ENCODE measurements around the gene GPC3.

Gene GPC3

DNA sequence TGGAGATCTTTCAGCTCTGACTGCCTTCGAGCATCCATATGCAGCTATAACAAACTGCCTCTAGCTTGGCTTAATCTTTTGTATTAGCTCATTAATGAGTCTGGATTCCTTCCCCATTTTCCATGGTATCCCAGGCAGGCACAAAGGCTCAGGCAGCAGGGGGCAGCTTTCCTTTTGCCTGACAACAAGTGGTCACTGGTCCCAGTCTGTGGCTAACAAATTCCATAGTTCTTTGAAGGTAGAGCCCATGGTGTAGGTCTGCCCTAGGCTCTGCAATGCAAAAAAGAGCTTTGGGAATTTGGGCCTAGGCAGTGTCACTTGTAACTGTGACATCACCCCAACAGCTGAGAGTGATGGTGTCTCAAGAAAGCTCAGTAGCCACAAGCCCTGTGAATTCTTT is 335.7 kb downstream of the GPC3 start:
- no peak for TF ChIP-seq ZFX (IDR thresholded peaks at IDR 0.05)
- TF ChIP-seq, protein P1, sequence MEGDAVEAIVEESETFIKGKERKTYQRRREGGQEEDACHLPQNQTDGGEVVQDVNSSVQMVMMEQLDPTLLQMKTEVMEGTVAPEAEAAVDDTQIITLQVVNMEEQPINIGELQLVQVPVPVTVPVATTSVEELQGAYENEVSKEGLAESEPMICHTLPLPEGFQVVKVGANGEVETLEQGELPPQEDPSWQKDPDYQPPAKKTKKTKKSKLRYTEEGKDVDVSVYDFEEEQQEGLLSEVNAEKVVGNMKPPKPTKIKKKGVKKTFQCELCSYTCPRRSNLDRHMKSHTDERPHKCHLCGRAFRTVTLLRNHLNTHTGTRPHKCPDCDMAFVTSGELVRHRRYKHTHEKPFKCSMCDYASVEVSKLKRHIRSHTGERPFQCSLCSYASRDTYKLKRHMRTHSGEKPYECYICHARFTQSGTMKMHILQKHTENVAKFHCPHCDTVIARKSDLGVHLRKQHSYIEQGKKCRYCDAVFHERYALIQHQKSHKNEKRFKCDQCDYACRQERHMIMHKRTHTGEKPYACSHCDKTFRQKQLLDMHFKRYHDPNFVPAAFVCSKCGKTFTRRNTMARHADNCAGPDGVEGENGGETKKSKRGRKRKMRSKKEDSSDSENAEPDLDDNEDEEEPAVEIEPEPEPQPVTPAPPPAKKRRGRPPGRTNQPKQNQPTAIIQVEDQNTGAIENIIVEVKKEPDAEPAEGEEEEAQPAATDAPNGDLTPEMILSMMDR (conservative IDR thresholded peaks at IDR 0.05), result no peak; the same call in 1 of the 2 replicates
- H3K27ac ChIP-seq, result no peak overlapping the region

DNA sequence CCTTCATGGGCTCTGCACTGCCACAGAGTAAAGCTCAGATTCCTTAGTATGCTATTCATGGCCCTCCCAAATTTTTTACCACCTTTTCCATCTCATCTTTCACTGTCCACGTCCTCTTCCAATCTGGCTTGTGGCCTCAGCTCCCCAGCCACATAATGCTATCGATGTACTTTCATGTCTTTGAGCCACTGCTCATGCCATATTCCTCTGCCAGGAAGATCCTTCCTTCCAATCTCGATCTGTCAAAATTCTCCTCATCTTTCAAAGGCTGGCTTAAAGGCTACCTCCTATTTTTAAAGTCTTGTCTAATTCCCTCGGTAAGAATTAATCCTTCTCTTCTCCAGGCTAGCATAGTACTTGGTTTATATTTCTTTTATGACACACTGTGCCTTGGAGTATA is 336.8 kb downstream of the GPC3 start:
- TF ChIP-seq, protein P1 (conservative IDR thresholded peaks at IDR 0.05), result no peak
- no peak for TF ChIP-seq ZFX (IDR thresholded peaks at IDR 0.05)

DNA sequence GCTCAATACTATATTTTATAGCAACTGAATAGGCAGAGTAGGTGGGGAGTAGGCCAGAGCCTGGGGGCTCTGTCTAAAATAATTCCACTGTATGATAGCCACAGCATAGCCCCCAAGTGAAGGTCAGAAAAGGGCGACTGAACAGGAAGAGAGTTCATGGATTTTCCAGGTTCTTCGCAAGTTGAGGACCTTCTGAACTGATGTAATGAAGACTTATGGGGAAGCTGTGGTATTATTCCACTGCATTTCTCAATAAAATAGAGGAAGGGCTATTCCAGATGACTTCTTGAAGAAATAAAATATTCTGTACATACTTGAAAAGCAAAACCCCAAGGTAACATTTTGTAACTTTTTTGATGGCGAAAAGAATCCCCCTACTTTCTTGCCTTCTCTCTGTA is 338.7 kb downstream of the GPC3 start:
- no peak for TF ChIP-seq ZFX (IDR thresholded peaks at IDR 0.05)
- TF ChIP-seq, protein P1 (conservative IDR thresholded peaks at IDR 0.05), result no peak
- no peak overlapping the region for H3K27ac ChIP-seq

More for the DNA sequence above, 336.8 kb downstream of the GPC3 start:
- H3K27ac ChIP-seq, result no peak overlapping the region

DNA sequence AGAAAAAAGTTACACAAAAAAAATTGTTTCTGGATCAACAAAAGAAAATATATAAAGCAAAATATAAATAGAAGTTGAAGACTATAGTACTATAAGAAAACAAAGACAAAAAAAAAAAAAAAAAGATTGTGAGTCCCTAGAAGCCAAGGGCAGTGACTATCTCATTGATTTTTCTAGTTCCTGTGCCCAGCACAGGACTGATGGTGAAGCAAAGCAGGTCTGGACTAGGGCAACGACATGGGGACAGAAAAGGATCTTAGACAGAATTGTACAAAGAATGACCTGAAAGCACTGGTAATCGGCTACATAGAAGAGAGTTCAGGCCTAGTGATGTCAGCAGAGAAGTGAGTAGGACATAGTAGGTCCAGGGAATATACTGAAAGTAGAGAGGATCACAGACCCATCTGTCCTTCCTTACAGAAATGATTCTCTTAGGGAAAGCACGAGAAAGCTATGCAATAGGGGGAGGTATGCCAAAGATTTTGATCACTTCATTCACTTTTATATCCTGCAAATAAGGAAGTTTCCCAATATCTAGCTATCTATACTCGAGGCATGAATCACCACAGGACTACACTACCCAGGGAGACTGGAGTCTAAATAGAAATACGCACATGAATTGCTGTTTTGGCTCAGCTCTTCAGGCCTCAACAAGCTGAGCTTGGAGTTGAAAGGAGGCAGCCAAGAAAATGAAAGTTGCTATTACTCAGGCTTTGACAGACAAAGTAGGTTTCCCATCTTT is 339.2 kb downstream of the GPC3 start:
- H3K27ac ChIP-seq, result no peak overlapping the region
- TF ChIP-seq, protein P1 (conservative IDR thresholded peaks at IDR 0.05), result no peak
- TF ChIP-seq ZFX (IDR thresholded peaks at IDR 0.05), result no peak

DNA sequence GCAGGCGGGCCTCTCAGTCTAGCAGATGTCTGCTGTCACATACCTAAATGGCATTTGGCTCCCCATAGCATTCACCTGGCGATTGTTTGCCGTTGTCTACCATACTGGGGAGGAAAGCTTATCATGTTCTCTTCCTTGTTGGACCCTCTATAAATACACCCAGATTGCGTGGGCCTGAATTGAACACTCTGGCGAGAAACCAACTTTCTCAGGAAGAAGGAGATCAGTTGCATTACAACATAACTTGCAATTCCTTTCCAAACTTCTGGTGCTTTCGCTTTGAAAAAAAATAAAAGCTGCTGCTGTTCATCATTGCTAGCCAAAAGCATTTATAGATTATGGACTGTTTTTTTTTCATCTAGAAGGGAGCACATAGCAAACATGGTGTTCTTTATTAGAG is 340.1 kb downstream of the GPC3 start:
- TF ChIP-seq ZFX (IDR thresholded peaks at IDR 0.05), result no peak
- TF ChIP-seq, protein P1 (conservative IDR thresholded peaks at IDR 0.05), result no peak
- no peak overlapping the region for H3K27ac ChIP-seq

DNA sequence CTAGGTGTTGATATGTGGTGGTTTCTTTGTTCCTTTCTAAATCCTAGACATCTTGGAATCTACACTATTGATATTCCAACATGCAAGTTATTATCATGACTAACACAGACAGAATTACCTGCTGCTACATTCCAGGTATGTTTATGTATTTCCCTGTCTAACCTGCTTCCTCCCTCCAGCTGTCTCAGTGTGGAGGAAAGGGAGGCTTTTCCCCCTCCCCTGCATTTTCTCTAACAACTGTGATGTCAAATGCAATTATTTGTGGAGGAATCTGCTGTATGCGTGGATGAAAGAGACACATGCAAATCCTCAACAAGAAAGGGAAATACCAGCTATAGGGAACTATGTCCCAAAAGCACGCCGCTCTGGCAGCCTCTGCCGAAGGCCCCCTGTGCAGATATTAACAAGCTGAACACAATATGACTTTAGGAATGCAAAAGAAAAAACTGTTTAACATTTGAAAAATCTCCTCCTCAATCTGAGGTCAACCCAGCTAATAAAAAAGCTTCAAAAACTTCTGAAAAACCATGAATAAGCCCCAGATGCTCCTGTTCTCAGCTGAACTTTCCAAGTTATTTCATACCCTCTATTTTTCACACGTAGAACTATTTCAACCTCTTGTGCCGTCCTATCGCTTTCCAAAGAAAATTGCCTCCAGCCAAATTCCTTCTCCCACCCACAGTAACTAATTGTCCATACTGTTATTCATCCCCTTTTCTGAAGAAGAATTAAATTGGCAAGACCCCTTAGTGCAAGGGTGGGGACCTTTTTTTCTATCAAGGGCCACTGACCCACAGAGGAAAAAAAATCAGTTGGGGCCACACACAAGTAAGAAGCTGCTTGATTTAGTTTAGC is 345.0 kb downstream of the GPC3 start:
- no peak for TF ChIP-seq ZFX (IDR thresholded peaks at IDR 0.05)
- H3K27ac ChIP-seq, result no peak overlapping the region

DNA sequence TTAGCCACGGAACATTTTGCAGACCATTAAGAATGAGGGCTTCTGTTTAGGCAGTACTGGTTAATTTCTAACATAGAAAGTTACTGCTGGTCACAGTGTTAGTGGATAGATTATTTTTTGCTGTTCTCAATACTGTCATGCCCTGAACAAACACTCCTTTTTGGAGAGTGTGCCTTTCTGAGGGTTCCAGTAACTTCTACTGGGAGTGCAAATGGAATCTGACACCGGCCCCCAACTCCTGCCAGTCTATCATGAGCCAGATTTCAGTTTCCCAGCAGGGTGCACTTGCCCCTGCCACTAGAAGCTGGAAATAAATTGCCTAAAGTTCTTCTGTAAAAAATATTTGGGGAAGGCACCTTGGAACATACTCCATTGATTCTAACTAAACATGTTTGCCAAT is 345.7 kb downstream of the GPC3 start:
- H3K27ac ChIP-seq, result no peak overlapping the region
- TF ChIP-seq ZFX (IDR thresholded peaks at IDR 0.05), result no peak
- TF ChIP-seq, protein P1 (conservative IDR thresholded peaks at IDR 0.05), result no peak

Measured in C4-2B (cell line).